K562 (cell line): ENCODE results near the gene EFCC1. TPM values are rescaled to one million over a fixed set of nuclear protein-coding genes. Genes with fewer than 3 reads are reported as not detected.

Source experiments
- ATAC-seq: fragments of 200-7000 bp; cut with Tn5 transposase; 3 replicates; pipeline ENCODE4 v1.9.1; 2020; ENCODE audit warnings: moderate library complexity
- BruUV-seq: library from RNA; stranded (reverse); fragments of 400-500 nt; replicated peaks from 2 replicates; lab custom pipeline; 2021; lab: Mats Ljungman, UMichigan
- CTCF ChIA-PET: fragments of 300-600 bp; formaldehyde crosslinking; extraction: SDS; loops from one replicate; lab custom pipeline; 2021; ENCODE audit warnings: low intra/inter-chr PET ratio; lab: Yijun Ruan, JAX
- POLR2A ChIA-PET: fragments of 300-600, 350-650 bp; sonication (Branson Sonifier 250); formaldehyde crosslinking; extraction: SDS; loops from one replicate; lab custom pipeline; 2021; ENCODE audit warnings: antibody characterized with exemption, inconsistent platforms; lab: Yijun Ruan, JAX
- DNase-seq, 4 experiments: peaks; one replicate each; pipeline versions ENCODE4 v3.0.0 to v3.0.0-alpha.2; 2011 to 2018; ENCODE audit warnings: low spot score in 3 of 4, mixed read lengths in 3 of 4; ENCODE audit errors: extremely low read depth in 1 of 4
- FAIRE-seq: peaks from 2 replicates; lab custom pipeline; 2011; peaks lifted over from hg19 to GRCh38; lab: Jason Lieb, UNC
- H2AFZ ChIP-seq: 2 replicates; pipeline ENCODE4 v1.6.0; 2011; ENCODE audit warnings: low read depth, low read length, control low read depth, inconsistent platforms
- H3K27ac ChIP-seq: fragments of 200-600 bp; 3 replicates; pipeline ENCODE4 v1.8.0; 2011; ENCODE audit warnings: low read depth, mild to moderate bottlenecking, control low read depth, inconsistent platforms, low read length, moderate library complexity, mixed read lengths; ENCODE audit errors: extremely low read depth
- H3K27me3 ChIP-seq, 2 experiments: fragments of 300-600 bp in 1 of 2; 2 replicates in 1 of 2; 3 replicates in 1 of 2; pipeline versions ENCODE4 v1.6.0 to v1.8.0; 2011; ENCODE audit warnings: inconsistent platforms in 2 of 2, low read length in 2 of 2, mild to moderate bottlenecking in 1 of 2, mixed read lengths in 1 of 2, moderate library complexity in 1 of 2; ENCODE audit not compliant: control insufficient read depth in 2 of 2, insufficient read depth in 2 of 2
- H3K36me3 ChIP-seq: fragments of 300-600 bp; 3 replicates; pipeline ENCODE4 v1.8.0; 2011; ENCODE audit warnings: mild to moderate bottlenecking, low read length, inconsistent platforms; ENCODE audit not compliant: control insufficient read depth, insufficient read depth
- H3K4me1 ChIP-seq, 2 experiments: fragments of 200-600 bp in 1 of 2; replicated peaks in 1 of 2; 2 replicates in 1 of 2; 3 replicates in 1 of 2; pipeline versions ENCODE4 v1.5.1 to v1.8.0; 2011; ENCODE audit warnings: inconsistent platforms in 2 of 2, low read length in 2 of 2, mild to moderate bottlenecking in 1 of 2, mixed read lengths in 1 of 2, moderate library complexity in 1 of 2; ENCODE audit not compliant: control insufficient read depth in 2 of 2, insufficient read depth in 2 of 2
- H3K4me2 ChIP-seq: 2 replicates; pipeline ENCODE4 v1.6.1; 2011; ENCODE audit warnings: low read length, control low read depth, inconsistent platforms, mixed read lengths; ENCODE audit not compliant: insufficient read depth
- H3K4me3 ChIP-seq: fragments of 200-600 bp; sonication (generic), shearing (Covaris generic); 2 replicates; pipeline ENCODE4 v1.5.1; 2016; ENCODE audit warnings: control low read depth, inconsistent platforms
- H3K79me2 ChIP-seq: fragments of 200-600 bp; 3 replicates; pipeline ENCODE4 v1.8.0; 2011; ENCODE audit warnings: low read length, inconsistent platforms; ENCODE audit not compliant: control insufficient read depth, insufficient read depth
- H3K9ac ChIP-seq, 2 experiments: 2 replicates each; pipeline versions ENCODE4 v1.6.0 to v1.6.1; 2011; ENCODE audit warnings: low read depth in 2 of 2, low read length in 2 of 2, control low read depth in 1 of 2, inconsistent platforms in 1 of 2, mild to moderate bottlenecking in 1 of 2, mixed read lengths in 1 of 2; ENCODE audit not compliant: insufficient read depth in 1 of 2
- H3K9me1 ChIP-seq: one replicate; pipeline ENCODE4 v1.6.0; 2011; ENCODE audit warnings: inconsistent platforms, mild to moderate bottlenecking, low read length, moderate library complexity; ENCODE audit not compliant: control insufficient read depth, insufficient read depth
- H3K9me3 ChIP-seq: replicated peaks from 2 replicates; pipeline ENCODE4 v1.5.1; 2011; ENCODE audit warnings: low read depth, low read length, inconsistent platforms; ENCODE audit not compliant: control insufficient read depth, insufficient read depth
- H4K20me1 ChIP-seq: replicated peaks from 2 replicates; pipeline ENCODE4 v1.6.1; 2011; ENCODE audit warnings: low read length, inconsistent platforms, mixed read lengths; ENCODE audit not compliant: control insufficient read depth, insufficient read depth
- ARID2 ChIP-seq: fragments of 450-650 bp; IDR thresholded peaks from 2 replicates; pipeline ENCODE4 v1.6.1; 2017; ENCODE audit warnings: antibody characterized with exemption, mild to moderate bottlenecking
- ETV1 ChIP-seq: fragments of 450-650 bp; conservative IDR thresholded peaks from 2 replicates; pipeline ENCODE4 v1.6.1; 2016; ENCODE audit warnings: missing genetic modification characterization, control low read depth, low read depth, missing compliant biosample characterization
- FOXA3 ChIP-seq, 2 experiments: fragments of 450-650 bp in 1 of 2; sonication (generic) in 1 of 2; formaldehyde crosslinking; IDR thresholded peaks in 1 of 2; conservative IDR thresholded peaks in 1 of 2; 2 replicates each; pipeline versions ENCODE4 v1.4.0 to v1.8.0; 2020 to 2022; ENCODE audit warnings: mild to moderate bottlenecking in 2 of 2, missing genetic modification reagents in 1 of 2
- KAT2B ChIP-seq: IDR thresholded peaks from one replicate; pipeline ENCODE4 v1.6.1; 2012; ENCODE audit warnings: low read depth, mild to moderate bottlenecking, control low read depth, inconsistent platforms, low read length, moderate library complexity
- LCOR ChIP-seq: sonication (generic); formaldehyde crosslinking; IDR thresholded peaks from 2 replicates; pipeline ENCODE4 v1.8.0; 2022; ENCODE audit warnings: mild to moderate bottlenecking, missing genetic modification reagents
- PHB ChIP-seq: fragments of 250-450 bp; sonication (Bioruptor Pico); IDR thresholded peaks from 2 replicates; pipeline ENCODE4 v1.5.0; 2021
- SIN3B ChIP-seq: fragments of 450-650 bp; IDR thresholded peaks from 2 replicates; pipeline ENCODE4 v1.6.1; 2017; ENCODE audit warnings: low read depth, mild to moderate bottlenecking, moderate library complexity
- SIRT6 ChIP-seq: IDR thresholded peaks from one replicate; pipeline ENCODE4 v1.6.1; 2012; ENCODE audit warnings: low read depth, mild to moderate bottlenecking, control low read depth, inconsistent platforms, low read length, moderate library complexity
- TAF7 ChIP-seq: fragments of 450-650 bp; IDR thresholded peaks from 2 replicates; pipeline ENCODE4 v1.6.1; 2016; ENCODE audit warnings: missing genetic modification characterization, missing compliant biosample characterization
- TARDBP ChIP-seq: fragments of 450-650 bp; IDR thresholded peaks from 2 replicates; pipeline ENCODE4 v1.6.1; 2016
- TEAD4 ChIP-seq, 2 experiments: sonication (generic) in 1 of 2; formaldehyde crosslinking in 1 of 2; IDR thresholded peaks; 2 replicates each; pipeline versions ENCODE4 v1.6.1 to v1.8.0; 2012 to 2022; ENCODE audit warnings: borderline replicate concordance in 1 of 2, inconsistent platforms in 1 of 2, low read length in 1 of 2, mild to moderate bottlenecking in 1 of 2, missing genetic modification reagents in 1 of 2
- XRCC3 ChIP-seq: fragments of 450-650 bp; IDR thresholded peaks from 2 replicates; pipeline ENCODE4 v1.6.1; 2017; ENCODE audit warnings: mild to moderate bottlenecking, moderate library complexity
- ZFP1 ChIP-seq: fragments of 450-650 bp; formaldehyde crosslinking; IDR thresholded peaks from 2 replicates; pipeline ENCODE4 v1.4.0; 2020; ENCODE audit warnings: mild to moderate bottlenecking, mixed read lengths
- ZNF146 ChIP-seq: IDR thresholded peaks from one replicate; pipeline ENCODE4 v1.6.1; 2018; ENCODE audit warnings: missing compliant biosample characterization; ENCODE audit not compliant: unreplicated experiment
- ZNF23 ChIP-seq: fragments of 250-450 bp; sonication (Bioruptor Pico); IDR thresholded peaks from 2 replicates; pipeline ENCODE4 v1.4.0; 2020; ENCODE audit warnings: mild to moderate bottlenecking
- ZNF431 ChIP-seq: sonication (generic); formaldehyde crosslinking; IDR thresholded peaks from 2 replicates; pipeline ENCODE4 v1.8.0; 2022; ENCODE audit warnings: mild to moderate bottlenecking, missing genetic modification reagents
- ZNF830 ChIP-seq: fragments of 250-450 bp; sonication (Bioruptor Pico); IDR thresholded peaks from 2 replicates; pipeline ENCODE4 v1.5.0; 2021; ENCODE audit warnings: mild to moderate bottlenecking
- WGBS: fragments of 100-300 bp; shearing (Covaris generic); methylation state at CpG from one replicate; pipeline ENCODE4 v1.1.6; 2016; ENCODE audit warnings: low coverage, mixed read lengths; ENCODE audit not compliant: insufficient coverage; ENCODE audit errors: missing lambda C conversion rate; 5-methylcytosine and 5-hydroxymethylcytosine counted together
- in situ Hi-C: fragments of 300-500 bp; cut with MboI; formaldehyde crosslinking; loops from 4 replicates; pipeline ENCODE4 v1.15.0; 2018; ENCODE audit warnings: inconsistent platforms, mixed read lengths
- intact Hi-C: fragments of 100-400 bp; cut with micrococcal nuclease; formaldehyde crosslinking; loops from 2 replicates; pipeline ENCODE4 v1.14.2; 2022
- polyA plus RNA-seq, 8 experiments: library from polyadenylated mRNA; depleted of rRNA in 4 of 8; stranded (reverse) in 5 of 8; unstranded in 3 of 8; fragments of >200 nt; fragmentation: Nextera tagmentation in 2 of 8; fragmentation: Illumina TruSeq in 1 of 8; extraction: Ambion mirVana in 2 of 8; extraction: Trizol in 1 of 8; gene quantifications; 2 replicates each; pipeline versions ENCODE4 v1.2.1 to v1.2.3, GENCODE V29; 2011 to 2014; ENCODE audit warnings: inconsistent platforms in 1 of 8, missing spikeins in 1 of 8
- total RNA-seq, 7 experiments: library from RNA; depleted of rRNA in 6 of 7; stranded (reverse); fragments of >200 nt in 6 of 7; fragmentation: Illumina TruSeq in 2 of 7; extraction: Trizol in 2 of 7; gene quantifications; 2 replicates each; pipeline versions ENCODE4 v1.2.1 to v1.2.3, GENCODE V29; 2011 to 2021; ENCODE audit warnings: low replicate concordance in 1 of 7
- TF ChIP-seq, protein P1 (sequence below): IDR thresholded peaks from 2 replicates; pipeline ENCODE4 v1.6.1; 2012; ENCODE audit warnings: low read depth, low read length, improper control_type of control experiment, borderline replicate concordance
- TF ChIP-seq, protein P2 (sequence below): fragments of 450-650 bp; IDR thresholded peaks from 2 replicates; pipeline ENCODE4 v1.6.1; 2017; ENCODE audit warnings: antibody characterized with exemption

Gene EFCC1
- total and polyA plus RNA-seq, 9 of the 15 experiments (the other 6 are each of a cell fraction or from before 2014, with no cell fraction given) = not detected

DNA sequence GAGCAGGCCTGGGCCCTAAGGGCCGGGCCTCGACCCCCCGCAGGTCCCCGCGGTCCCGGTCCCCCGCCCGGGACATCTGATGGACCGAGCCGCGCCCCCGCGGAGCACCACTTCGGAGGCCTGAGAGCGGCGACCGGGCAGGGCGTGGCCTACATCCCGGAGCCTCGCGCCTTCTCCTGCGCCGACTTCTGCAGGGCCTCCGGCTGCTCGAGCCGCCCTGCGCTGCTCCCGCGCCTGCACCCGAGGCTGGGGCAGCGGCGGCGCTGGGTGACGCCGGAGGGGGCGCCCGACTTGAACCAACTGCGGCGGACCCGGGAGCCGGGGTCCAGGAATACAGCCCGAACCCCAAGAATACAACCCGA lies 44.6 kb downstream of the EFCC1 start:
- POLR2A ChIA-PET = no interaction called here
- no peaks in the 10 kb centered on the region for H3K79me2 ChIP-seq
- intact Hi-C loops = no loop called here
- TF ChIP-seq FOXA3 (CRISPR knock-in tag; conservative IDR thresholded peaks at IDR 0.05 in 1 of 2, IDR thresholded peaks at IDR 0.05 in 1 of 2) (no peak), ARID2 (no peak), SIN3B (no peak), ZNF431 (no peak), PHB (CRISPR knock-in tag) (no peak), KAT2B (no peak), ZFP1 (CRISPR knock-in tag) (no peak), TARDBP (no peak), TAF7 (tag) (no peak), TEAD4 (IDR thresholded peaks at IDR 0.05; ENCODE audit: low read length) (no peak), TEAD4 (CRISPR knock-in tag; IDR thresholded peaks at IDR 0.05; ENCODE audit: borderline replicate concordance) (no peak), LCOR (no peak), ZNF23 (CRISPR knock-in tag) (no peak), ZNF830 (CRISPR knock-in tag) (no peak), XRCC3 (no peak), ZNF146 (CRISPR knock-in tag) (no peak), ETV1 (no peak), SIRT6 (no peak)
- TF ChIP-seq, protein P1, sequence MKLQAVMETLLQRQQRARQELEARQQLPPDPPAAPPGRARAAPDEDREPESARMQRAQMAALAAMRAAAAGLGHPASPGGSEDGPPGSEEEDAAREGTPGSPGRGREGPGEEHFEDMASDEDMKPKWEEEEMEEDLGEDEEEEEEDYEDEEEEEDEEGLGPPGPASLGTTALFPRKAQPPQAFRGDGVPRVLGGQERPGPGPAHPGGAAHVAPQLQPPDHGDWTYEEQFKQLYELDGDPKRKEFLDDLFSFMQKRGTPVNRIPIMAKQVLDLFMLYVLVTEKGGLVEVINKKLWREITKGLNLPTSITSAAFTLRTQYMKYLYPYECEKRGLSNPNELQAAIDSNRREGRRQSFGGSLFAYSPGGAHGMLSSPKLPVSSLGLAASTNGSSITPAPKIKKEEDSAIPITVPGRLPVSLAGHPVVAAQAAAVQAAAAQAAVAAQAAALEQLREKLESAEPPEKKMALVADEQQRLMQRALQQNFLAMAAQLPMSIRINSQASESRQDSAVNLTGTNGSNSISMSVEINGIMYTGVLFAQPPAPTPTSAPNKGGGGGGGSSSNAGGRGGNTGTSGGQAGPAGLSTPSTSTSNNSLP = no peak
- TF ChIP-seq, protein P2, sequence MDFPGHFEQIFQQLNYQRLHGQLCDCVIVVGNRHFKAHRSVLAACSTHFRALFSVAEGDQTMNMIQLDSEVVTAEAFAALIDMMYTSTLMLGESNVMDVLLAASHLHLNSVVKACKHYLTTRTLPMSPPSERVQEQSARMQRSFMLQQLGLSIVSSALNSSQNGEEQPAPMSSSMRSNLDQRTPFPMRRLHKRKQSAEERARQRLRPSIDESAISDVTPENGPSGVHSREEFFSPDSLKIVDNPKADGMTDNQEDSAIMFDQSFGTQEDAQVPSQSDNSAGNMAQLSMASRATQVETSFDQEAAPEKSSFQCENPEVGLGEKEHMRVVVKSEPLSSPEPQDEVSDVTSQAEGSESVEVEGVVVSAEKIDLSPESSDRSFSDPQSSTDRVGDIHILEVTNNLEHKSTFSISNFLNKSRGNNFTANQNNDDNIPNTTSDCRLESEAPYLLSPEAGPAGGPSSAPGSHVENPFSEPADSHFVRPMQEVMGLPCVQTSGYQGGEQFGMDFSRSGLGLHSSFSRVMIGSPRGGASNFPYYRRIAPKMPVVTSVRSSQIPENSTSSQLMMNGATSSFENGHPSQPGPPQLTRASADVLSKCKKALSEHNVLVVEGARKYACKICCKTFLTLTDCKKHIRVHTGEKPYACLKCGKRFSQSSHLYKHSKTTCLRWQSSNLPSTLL = no peak
- TF ChIP-seq, all 486 proteins: peak for 0
- Histone ChIP-seq H4K20me1 (no peaks in the 10 kb centered on the region), H3K27me3 (no peaks in the 10 kb centered on the region), H3K27ac (no peak overlapping the region), H3K4me1 (peaks cover 0 to 3% of the 10 kb centered on the region in 2 experiments; a peak in 1 of 5 replicates), H3K9ac (no peak overlapping the region), H3K9me1 (no peaks in the 10 kb centered on the region), H3K9me3 (no peaks in the 10 kb centered on the region; the same call in 1 of the 2 replicates), H2AFZ (no peak overlapping the region), H3K4me3 (no peak overlapping the region), H3K4me2 (no peak overlapping the region), H3K36me3 (no peaks in the 10 kb centered on the region)
- CTCF ChIA-PET = no interaction called here
- FAIRE-seq (no peak), DNase-seq (no peak), ATAC-seq (no peak)
- in situ Hi-C loops = no loop called here
- no TSS peak for BruUV-seq
- WGBS = no CpG with 5 or more reads among the region's 43 CpGs
